ENCODE measurements around the gene ANKRD11. TPM values are rescaled to one million over a fixed set of nuclear protein-coding genes. Genes with fewer than 3 reads are reported as not detected.
"Not testable (repeated sequence)": the region's sequence is repeated elsewhere in the genome, so short reads cannot be mapped to it uniquely, and the experiment has no call there.

Gene ANKRD11
- total RNA-seq, 1 donor from 2014 or later: 64.9 TPM

DNA sequence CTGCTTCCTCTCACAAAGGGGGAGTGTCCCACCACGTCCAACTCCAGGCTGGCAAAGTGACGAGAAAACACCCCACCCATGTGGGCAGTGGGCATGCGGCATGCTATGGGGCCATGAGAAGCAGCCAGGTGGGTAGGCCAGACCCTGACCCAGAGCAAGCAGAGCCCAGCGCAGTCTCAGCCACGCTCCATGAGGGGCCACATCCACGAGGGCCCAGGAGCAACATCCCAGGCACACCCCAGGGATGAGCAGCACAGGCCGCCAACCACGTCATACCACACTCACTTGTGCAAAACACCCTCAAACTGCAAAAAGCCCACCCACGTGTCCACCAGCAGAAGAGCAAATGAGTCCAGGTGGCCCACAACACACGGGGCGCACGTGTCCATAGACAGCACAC is 155.9 kb downstream of the ANKRD11 start:
- intact Hi-C loops (cut with DNase I): loop anchor here (5.0 to 10.0 kb wide), 2 partner anchors 173 to 220 kb away; partner anchors contain the start of gene SPG7
- ATAC-seq (ENCODE audit: poor library complexity): peak; percentile 0
- DNase-seq: no peak

- DNase-seq (no peak), ATAC-seq (ENCODE audit: poor library complexity) (peak; percentile 8)
- intact Hi-C loops (cut with DNase I): loop anchor here (5.0 to 10.0 kb wide), 2 partner anchors 173 to 221 kb away; partner anchors contain the start of gene SPG7
Observed at GRCh38 chr16:89334050-89334449, 156.3 kb downstream of the ANKRD11 start.

DNA sequence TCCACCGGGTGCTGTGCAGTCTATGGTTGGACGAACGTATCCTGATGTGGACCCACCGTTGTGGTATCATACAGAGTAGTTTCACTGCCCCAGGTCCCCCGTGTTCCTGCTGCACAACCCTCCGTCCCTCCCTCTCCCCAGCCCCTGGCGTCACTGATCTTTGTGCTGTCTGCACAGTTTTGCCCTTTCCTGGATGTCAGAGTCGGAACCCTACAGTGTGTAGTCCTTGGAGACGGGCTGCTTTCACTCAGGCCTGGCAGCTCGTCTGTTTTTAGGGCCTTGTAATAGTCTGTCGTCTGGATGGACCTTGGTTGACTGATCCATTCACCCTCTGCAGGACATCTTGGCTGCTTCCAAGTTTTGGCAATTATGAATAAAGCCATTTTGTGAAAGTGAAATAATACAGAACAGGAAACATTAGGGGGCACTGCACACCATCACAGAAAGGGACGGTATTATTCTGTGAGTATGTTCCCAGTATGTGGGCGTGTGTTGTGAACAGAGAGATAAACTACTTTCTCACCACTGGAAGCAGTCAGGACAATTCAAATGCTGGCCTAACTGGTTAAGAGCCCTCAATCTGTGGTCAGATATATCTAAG is 156.9 kb downstream of the ANKRD11 start:
- ATAC-seq (ENCODE audit: poor library complexity): peak; percentile 80
- not testable (repeated sequence) for DNase-seq

GRCh38 chr16:89332902-89333245 is 157.5 kb downstream of the ANKRD11 start:
- DNase-seq (no peak), ATAC-seq (ENCODE audit: poor library complexity) (no peak)
- intact Hi-C loops (cut with DNase I): loop anchor here (5.0 to 10.0 kb wide), 2 partner anchors 174 to 222 kb away; partner anchors contain the start of gene SPG7

More for the DNA sequence above, 156.9 kb downstream of the ANKRD11 start:
- intact Hi-C loops (cut with DNase I): loop anchor here (5.0 to 10.0 kb wide), 2 partner anchors 174 to 221 kb away; partner anchors contain the start of gene SPG7

GRCh38 chr16:89332243-89332901 is 158.0 kb downstream of the ANKRD11 start:
- intact Hi-C loops (cut with DNase I): loop anchor here (5.0 to 10.0 kb wide), 2 partner anchors 175 to 222 kb away; partner anchors contain the start of gene SPG7
- no peak for DNase-seq
- no peak for ATAC-seq (ENCODE audit: poor library complexity)

DNA sequence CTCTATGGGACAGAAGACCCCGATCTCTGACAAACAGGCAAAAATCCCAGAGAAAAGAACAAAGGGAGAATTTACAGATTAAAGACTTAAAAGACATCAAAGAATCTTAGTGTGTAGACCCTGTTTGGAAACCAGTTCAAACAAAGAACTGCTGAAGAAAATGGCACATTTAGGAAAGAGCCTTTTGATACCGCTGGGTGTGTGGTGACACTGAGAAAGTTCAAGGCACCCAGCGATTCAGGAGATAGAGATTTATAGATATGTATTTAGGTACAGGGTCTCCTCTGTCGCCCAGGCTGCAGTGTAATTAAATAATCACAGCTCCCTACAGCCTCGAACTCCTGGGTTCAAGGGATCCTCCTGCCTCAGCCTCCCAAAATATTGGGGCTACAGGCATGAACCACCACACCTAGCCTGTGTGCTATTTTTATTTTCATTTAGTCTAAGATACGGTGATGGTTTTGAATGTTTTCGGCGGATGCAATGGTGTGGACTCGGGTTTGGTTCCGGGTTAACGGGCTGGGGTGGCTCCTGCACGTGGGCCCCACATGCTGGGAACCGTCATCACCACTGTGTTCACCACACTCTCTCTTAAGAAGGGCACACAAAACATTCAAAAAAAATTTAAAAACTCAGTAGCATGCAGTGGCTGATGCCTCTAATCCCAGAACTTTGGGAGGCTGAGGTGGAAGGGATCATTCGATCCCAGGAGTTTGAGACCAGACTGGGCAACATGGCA is 158.8 kb downstream of the ANKRD11 start:
- intact Hi-C loops (cut with DNase I): loop anchor here (5.0 to 10.0 kb wide), 2 partner anchors 176 to 223 kb away; partner anchors contain the start of gene SPG7
- ATAC-seq (ENCODE audit: poor library complexity): no peak
- no peak for DNase-seq

DNA sequence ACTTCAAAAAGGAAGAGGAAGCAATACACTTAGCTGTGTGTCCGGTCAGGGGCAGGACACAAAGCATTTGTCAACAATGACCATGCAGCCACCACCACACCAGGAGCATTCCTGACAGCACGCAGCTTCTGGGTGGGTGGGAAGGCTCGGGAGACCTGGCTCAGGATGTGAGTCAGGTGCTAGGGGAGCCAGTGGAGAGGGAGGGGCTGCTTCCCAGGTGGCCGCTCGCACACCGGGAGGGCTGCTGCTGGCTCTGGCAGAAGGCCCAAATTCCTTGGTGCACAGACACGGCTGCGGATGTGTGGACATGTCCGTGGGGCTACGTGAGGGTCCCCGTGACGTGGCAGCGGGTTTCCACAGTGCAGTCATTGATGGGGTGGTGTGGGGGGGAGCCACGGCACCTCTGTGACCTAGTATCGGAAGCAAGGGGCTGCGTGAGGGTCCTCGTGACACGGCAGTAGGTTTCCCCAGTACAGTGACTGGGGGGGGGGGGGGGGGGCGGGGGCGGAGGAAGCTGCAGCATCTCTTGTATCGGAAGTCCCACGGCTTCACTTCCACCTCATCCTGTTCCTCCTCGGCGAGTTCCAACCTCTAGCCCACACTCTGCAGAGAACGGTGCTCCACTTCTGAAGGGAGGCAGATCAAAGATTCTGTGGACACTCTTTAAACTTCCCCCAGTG is 160.0 kb downstream of the ANKRD11 start:
- intact Hi-C loops (cut with DNase I): loop anchor here (5.0 to 10.0 kb wide), 2 partner anchors 177 to 224 kb away; partner anchors contain the start of gene SPG7
- DNase-seq (peak; percentile 62), ATAC-seq (ENCODE audit: poor library complexity) (peak; percentile 2)

GRCh38 chr16:89329830-89330176 is 160.6 kb downstream of the ANKRD11 start:
- intact Hi-C loops (cut with DNase I): loop anchor here (5.0 to 10.0 kb wide), 2 partner anchors 177 to 225 kb away; partner anchors contain the start of gene SPG7
- ATAC-seq (ENCODE audit: poor library complexity); DNase-seq: not testable (repeated sequence)

- DNase-seq; ATAC-seq (ENCODE audit: poor library complexity); intact Hi-C loops (cut with DNase I): not testable (repeated sequence)
Observed at GRCh38 chr16:89328412-89329400, 161.7 kb downstream of the ANKRD11 start.

GRCh38 chr16:89326721-89327120 is 163.6 kb downstream of the ANKRD11 start:
- ATAC-seq (ENCODE audit: poor library complexity) (no peak), DNase-seq (no peak)
- intact Hi-C loops (cut with DNase I): no loop called here

DNA sequence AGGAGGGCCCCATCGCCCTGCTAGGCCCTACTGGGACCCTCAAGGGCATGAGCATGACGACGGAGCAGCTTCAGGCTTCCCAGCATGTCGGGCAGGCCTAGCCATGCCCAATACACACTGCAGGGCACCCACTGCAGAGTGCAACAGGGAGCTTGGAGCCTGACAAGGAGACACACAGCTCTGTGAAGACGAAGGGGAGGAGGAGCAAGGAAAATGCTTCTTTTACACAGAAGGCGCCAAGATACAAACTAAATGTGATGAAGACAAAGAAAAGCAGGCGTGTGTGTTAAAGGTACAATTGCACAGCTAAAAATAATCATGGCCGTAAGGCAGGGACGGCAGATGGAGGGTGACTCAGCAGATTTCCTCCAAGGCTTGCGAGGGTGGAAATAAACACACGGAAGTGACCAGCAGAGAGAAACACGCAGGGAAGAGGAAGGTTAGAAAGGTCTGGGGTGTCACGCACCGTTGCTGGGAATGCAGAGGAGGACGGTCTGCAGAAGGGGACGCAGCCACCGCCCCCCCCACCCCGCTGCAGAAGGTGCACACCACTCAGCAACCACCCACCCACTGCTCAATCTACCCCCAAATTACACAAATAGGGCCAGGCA is 164.4 kb downstream of the ANKRD11 start:
- intact Hi-C loops (cut with DNase I): no loop called here
- ATAC-seq (ENCODE audit: poor library complexity): peak; percentile 74
- DNase-seq: peak; percentile 66

DNA sequence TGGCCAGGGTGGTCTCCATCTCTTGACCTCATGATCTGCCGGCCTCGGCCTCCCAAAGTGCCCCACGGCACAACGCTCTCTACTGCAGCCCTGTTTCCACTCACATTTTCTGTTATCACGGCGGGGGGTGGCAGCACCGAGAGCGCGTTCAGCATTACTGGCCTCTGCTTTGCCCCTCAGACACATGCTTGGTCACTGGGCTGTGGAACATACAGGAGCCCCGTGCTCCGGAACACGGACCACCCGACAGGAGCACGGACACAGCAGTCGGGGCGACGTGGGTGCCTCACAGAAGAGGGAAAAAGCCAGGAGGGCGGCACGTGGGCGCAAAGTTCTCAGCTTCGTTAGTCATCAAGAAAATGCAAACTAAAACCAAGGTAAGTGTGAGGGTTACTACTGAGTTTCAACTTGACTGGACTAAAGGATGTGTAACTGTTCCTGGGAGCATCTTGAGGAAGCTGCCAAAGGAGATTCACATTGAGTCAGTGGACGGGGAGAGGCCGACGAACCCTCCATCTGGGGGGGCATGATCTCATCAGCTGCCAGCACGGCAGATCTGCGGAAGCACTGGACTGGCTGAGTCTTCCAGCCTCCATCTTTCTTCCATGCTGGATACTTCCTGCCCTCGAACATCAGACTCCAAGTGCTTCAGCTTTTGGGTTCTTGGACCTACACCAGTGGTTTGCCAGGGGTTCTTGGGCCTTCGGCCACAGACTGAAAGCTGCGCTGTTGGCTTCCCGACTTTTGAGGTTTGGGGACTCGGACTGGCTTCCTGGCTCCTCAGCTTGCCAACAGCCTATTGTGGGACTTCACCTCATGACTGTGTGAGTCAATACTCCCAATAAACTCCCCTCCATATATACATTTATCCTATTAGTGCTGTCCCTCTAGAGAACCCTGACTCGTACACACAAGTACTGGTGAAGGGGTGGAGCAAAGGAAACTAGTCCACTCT is 166.0 kb downstream of the ANKRD11 start:
- DNase-seq (peak; percentile 36), ATAC-seq (ENCODE audit: poor library complexity) (no peak)
- intact Hi-C loops (cut with DNase I): no loop called here

DNA sequence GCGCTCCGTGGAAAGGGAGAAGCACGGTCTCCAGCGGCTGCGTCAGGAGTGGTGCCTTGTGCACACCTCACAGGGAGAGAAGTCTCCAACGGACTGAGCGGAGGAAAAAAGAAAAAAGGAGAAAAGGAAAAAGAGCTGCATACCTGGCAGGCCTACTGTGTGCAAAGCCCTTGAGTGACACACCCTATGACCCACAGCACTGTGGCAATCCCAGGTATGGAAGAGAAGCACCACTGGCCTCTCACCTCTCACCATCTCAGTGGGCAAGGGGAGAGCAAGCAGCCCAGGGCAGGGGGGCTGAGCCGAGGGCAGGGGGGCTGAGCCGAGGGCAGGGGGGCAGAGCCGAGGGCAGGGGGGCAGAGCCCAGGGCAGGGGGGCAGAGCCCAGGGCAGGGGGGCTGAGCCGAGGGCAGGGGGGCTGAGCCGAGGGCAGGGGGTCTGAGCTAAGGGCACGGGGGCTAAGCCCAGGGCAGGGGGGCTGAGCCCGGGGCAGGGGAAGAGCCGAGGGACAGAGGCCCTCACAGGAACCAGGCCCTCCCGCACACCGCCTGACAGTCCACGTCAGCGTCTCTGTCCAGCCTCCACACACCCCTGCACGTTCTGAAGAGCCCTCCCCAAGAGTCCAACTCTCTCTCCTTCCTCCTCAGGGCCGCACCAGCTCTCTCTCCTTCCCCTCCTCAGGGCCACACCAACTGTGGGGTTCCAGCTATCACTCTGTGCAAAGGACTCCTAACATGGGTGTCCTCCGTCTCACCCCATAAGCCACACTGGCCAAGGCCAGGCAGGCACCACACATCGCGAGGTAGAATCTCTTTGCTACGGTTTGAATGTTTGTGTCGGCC is 167.0 kb downstream of the ANKRD11 start:
- intact Hi-C loops (cut with DNase I): no loop called here
- ATAC-seq (ENCODE audit: poor library complexity) (no peak), DNase-seq (no peak)

GRCh38 chr16:89322321-89323119 is 167.8 kb downstream of the ANKRD11 start:
- DNase-seq (peak; percentile 69), ATAC-seq (ENCODE audit: poor library complexity) (no peak)
- intact Hi-C loops (cut with DNase I): no loop called here

Measured in Right ventricle myocardium superior (tissue), 1 donor.